ENCODE data around the gene C22orf23.

The C22orf23 gene

DNA sequence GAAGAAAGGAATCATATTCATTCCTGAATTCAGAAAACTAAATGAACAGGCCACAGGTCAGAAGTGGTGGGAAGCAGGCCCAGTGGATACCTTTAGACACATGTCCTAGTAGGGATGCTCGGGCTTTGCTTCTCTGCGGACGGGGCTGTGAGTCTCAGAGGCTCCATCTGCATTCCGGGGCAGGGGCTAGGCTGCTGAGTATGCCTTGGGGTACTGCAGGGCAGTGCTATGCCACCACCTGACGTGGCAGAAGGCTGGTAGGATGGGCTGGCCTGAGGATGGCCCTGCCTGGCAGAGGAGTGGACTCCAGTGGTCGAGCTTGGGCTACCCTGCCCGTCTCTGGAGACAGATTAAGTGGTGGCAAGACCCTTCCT, 9.6 kb downstream of the C22orf23 start:
- Histone ChIP-seq H3K4me1 (ENCODE audit: control insufficient read depth, low read depth, low read length) (no peaks in the 10 kb centered on the region), H3K9ac (ENCODE audit: low read length) (no peak overlapping the region), H3K4me3 (ENCODE audit: low read length) (no peak overlapping the region), H3K27ac (ENCODE audit: low read length) (no peak overlapping the region), H3K9me3 (ENCODE audit: control insufficient read depth, low read depth, low read length) (no peaks in the 10 kb centered on the region), H3K36me3 (ENCODE audit: control insufficient read depth, low read depth, low read length) (peaks cover 9% of the 10 kb centered on the region), H3K27me3 (ENCODE audit: control insufficient read depth, insufficient read depth, low read length) (no peaks in the 10 kb centered on the region)

DNA sequence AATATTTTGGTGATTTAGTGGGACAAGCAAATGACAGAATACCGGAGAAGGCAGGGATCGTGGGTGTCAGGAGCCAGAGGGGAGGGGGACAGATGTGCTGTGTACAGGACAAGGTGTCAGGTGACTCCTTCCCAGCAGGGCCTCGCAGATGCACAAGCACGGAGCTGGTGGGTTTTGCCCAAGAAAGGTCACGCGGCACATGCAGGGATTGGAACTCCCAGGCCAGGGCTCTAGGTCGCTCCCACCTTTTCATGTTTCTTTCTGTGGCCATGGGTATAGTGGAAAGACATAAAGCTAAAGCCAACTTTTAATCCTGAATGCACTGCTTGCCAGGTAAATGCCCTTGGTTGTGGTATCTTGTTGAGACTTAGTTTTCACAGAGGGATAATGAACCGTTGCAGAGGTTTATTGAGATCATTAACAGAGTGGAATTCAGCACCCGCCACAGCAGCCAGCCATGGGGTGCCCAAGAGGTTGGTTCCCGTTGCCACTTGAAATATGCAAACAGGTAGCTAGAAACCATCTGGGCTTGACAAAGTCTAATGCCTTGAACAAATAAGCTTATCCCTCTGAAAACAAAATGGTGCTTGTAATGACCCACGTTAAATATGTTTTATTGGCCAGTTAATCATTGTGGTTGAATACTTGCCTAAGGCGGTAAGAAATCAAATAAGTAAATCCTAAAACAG, 10.1 kb downstream of the C22orf23 start:
- Histone ChIP-seq H3K9ac (ENCODE audit: low read length) (no peak overlapping the region), H3K27me3 (ENCODE audit: control insufficient read depth, insufficient read depth, low read length) (no peaks in the 10 kb centered on the region), H3K27ac (ENCODE audit: low read length) (no peak overlapping the region), H3K4me3 (ENCODE audit: low read length) (no peak overlapping the region), H3K4me1 (ENCODE audit: control insufficient read depth, low read depth, low read length) (no peaks in the 10 kb centered on the region), H3K9me3 (ENCODE audit: control insufficient read depth, low read depth, low read length) (no peaks in the 10 kb centered on the region), H3K36me3 (ENCODE audit: control insufficient read depth, low read depth, low read length) (peaks cover 9% of the 10 kb centered on the region)

DNA sequence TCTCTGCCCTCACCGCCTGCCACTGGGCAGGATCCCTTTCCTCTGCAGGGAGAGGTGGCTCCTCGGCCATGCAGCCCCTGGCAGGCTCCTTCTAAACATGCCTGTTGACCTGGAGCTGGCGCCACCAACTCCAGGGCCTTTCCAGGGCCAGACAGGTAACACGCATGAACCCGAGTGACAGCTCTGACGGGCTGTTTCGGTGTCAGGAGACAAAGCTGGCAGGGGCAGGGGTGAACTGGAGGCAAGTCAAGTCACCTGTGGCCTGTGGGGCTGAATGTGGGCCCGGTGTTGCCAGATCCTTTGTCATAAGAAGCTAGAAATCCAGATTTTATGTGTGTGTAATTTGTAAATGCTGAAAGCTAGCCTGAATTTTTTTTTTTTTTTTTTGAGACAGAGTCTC, 11.3 kb downstream of the C22orf23 start:
- H3K36me3 ChIP-seq (ENCODE audit: control insufficient read depth, low read depth, low read length) = peaks cover 9% of the 10 kb centered on the region
- H3K27me3 ChIP-seq (ENCODE audit: control insufficient read depth, insufficient read depth, low read length) = no peaks in the 10 kb centered on the region
- no peak overlapping the region for H3K4me3 ChIP-seq (ENCODE audit: low read length)
- no peaks in the 10 kb centered on the region for H3K9me3 ChIP-seq (ENCODE audit: control insufficient read depth, low read depth, low read length)
- H3K27ac ChIP-seq (ENCODE audit: low read length) = no peak overlapping the region
- no peak overlapping the region for H3K9ac ChIP-seq (ENCODE audit: low read length)
- H3K4me1 ChIP-seq (ENCODE audit: control insufficient read depth, low read depth, low read length) = no peaks in the 10 kb centered on the region

DNA sequence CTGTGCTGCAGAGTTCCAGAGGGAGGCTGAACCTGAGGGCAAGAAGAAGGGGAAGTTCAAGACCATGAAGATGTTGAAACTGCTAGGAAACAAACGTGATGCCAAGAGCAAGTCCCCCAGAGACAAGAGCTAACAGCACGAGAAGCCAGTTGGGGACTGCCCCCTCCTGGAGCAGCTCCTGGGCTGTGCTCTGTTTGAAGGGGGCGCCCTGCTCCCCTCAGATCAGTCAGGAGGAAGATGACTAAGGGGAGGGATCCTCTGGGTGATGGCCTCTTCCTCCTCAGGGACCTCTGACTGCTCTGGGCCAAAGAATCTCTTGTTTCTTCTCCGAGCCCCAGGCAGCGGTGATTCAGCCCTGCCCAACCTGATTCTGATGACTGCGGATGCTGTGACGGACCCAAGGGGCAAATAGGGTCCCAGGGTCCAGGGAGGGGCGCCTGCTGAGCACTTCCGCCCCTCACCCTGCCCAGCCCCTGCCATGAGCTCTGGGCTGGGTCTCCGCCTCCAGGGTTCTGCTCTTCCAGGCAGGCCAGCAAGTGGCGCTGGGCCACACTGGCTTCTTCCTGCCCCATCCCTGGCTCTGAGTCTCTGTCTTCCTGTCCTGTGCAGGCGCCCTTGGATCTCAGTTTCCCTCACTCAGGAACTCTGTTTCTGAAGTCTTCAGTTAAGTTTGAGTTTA, 12.6 kb downstream of the C22orf23 start:
- no peak overlapping the region for H3K4me3 ChIP-seq (ENCODE audit: low read length)
- no peak overlapping the region for H3K9ac ChIP-seq (ENCODE audit: low read length)
- peaks cover 9% of the 10 kb centered on the region for H3K36me3 ChIP-seq (ENCODE audit: control insufficient read depth, low read depth, low read length)
- H3K27me3 ChIP-seq (ENCODE audit: control insufficient read depth, insufficient read depth, low read length) = no peaks in the 10 kb centered on the region
- no peaks in the 10 kb centered on the region for H3K9me3 ChIP-seq (ENCODE audit: control insufficient read depth, low read depth, low read length)
- no peak overlapping the region for H3K27ac ChIP-seq (ENCODE audit: low read length)
- H3K4me1 ChIP-seq (ENCODE audit: control insufficient read depth, low read depth, low read length) = no peaks in the 10 kb centered on the region

DNA sequence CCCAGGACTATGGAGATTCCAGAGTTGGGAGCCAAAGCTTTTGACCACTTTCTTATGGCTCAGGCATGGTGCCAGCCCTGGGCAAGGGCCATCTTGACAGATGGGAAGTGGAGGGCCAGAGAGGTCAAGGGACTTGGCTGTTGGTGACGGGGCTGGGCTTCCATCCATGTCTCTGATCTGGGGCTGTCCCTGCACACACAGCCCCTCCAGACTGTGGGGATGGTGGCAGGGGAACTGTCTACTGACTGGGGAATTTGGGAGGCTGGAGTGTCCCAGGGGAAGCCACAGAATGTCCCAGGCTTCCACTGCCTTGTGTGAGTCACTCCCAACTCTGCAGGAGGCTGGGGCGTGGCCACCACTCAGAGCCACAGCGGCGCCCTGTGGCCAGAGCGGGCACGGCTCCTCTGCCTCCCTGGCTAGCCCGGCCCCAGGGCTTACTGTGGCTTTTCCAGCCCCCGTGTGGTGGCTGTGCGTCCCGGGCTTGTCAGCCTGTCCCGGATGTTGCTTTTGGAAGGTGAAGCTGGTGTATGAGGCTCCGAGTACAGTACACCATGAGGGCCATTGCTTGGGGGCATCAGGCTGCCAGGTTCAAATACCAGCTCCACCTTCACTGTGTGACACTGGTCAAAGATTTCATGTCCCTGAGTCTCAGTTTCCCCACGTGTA, 19.6 kb downstream of the C22orf23 start:
- no peak overlapping the region for H3K9ac ChIP-seq (ENCODE audit: low read length)
- no peak overlapping the region for H3K27ac ChIP-seq (ENCODE audit: low read length)

DNA sequence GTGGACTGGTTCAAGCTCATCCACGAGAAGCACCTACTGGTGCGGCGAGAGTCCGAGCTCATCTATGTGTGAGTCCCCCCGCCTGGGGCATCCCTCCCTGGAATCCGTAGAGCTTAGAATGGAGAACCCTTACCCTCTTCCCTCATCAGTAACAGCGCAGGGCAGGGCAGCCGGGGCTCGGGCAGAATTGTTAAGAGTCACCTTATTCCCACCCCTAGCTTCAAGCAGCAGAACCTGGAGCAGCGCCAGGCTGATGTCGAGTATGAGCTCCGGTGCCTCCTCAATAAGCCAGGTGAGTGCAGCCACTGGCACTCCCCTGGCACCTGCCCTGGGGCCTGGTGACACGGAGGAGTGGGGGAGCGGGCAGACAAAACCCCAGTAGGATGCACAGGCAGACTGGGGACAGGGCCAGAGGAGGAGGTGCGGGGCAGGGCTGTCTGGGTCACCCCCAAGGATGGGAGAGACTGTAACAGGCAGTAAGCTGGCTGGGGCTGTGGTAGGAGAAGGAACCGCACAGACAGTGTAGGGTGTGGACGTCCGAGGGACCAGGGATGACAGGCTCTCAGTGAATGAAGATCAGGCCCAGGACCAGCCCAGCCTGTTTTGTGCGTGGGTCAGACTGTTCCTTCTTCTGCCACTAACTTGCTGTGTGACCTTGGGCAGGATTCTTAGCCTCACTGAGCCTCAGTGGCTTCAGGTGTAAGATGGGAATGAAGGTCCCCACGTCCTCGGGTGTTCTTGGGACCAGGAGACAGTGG, 20.4 kb downstream of the C22orf23 start:
- H3K4me1 ChIP-seq (ENCODE audit: control insufficient read depth, low read depth, low read length) = no peaks in the 10 kb centered on the region
- H3K9ac ChIP-seq (ENCODE audit: low read length) = no peak overlapping the region
- H3K36me3 ChIP-seq (ENCODE audit: control insufficient read depth, low read depth, low read length) = no peaks in the 10 kb centered on the region
- no peaks in the 10 kb centered on the region for H3K27me3 ChIP-seq (ENCODE audit: control insufficient read depth, insufficient read depth, low read length)
- H3K4me3 ChIP-seq (ENCODE audit: low read length) = no peak overlapping the region
- H3K9me3 ChIP-seq (ENCODE audit: control insufficient read depth, low read depth, low read length) = no peaks in the 10 kb centered on the region
- H3K27ac ChIP-seq (ENCODE audit: low read length) = no peak overlapping the region

More for the DNA sequence above, 19.6 kb downstream of the C22orf23 start:
- Histone ChIP-seq H3K4me1 (ENCODE audit: control insufficient read depth, low read depth, low read length) (no peaks in the 10 kb centered on the region), H3K36me3 (ENCODE audit: control insufficient read depth, low read depth, low read length) (no peaks in the 10 kb centered on the region), H3K9me3 (ENCODE audit: control insufficient read depth, low read depth, low read length) (no peaks in the 10 kb centered on the region), H3K4me3 (ENCODE audit: low read length) (no peak overlapping the region), H3K27me3 (ENCODE audit: control insufficient read depth, insufficient read depth, low read length) (no peaks in the 10 kb centered on the region)

DNA sequence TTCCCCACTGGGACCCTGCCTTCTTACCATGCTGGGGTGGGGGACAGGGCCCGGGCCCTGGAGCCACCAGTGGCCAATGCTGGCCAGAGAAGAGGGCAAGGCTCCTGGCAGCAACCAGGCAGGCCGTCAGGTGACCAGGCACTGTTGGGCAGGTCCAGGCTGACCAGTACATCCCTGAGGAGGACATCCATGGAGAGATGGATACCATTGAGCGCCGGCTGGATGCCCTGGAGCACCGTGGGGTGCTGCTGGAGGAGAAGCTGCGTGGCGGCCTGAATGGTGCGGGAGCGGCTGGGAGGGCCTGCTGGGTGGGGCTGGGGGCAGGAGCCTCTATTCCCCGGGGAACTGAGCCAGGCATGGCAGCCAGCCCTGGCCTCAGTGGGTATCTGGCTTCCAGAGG, 21.0 kb downstream of the C22orf23 start:
- no peak overlapping the region for H3K27ac ChIP-seq (ENCODE audit: low read length)
- no peaks in the 10 kb centered on the region for H3K9me3 ChIP-seq (ENCODE audit: control insufficient read depth, low read depth, low read length)
- H3K36me3 ChIP-seq (ENCODE audit: control insufficient read depth, low read depth, low read length) = peaks cover 1% of the 10 kb centered on the region
- no peaks in the 10 kb centered on the region for H3K4me1 ChIP-seq (ENCODE audit: control insufficient read depth, low read depth, low read length)
- H3K27me3 ChIP-seq (ENCODE audit: control insufficient read depth, insufficient read depth, low read length) = no peaks in the 10 kb centered on the region
- no peak overlapping the region for H3K9ac ChIP-seq (ENCODE audit: low read length)
- H3K4me3 ChIP-seq (ENCODE audit: low read length) = no peak overlapping the region

DNA sequence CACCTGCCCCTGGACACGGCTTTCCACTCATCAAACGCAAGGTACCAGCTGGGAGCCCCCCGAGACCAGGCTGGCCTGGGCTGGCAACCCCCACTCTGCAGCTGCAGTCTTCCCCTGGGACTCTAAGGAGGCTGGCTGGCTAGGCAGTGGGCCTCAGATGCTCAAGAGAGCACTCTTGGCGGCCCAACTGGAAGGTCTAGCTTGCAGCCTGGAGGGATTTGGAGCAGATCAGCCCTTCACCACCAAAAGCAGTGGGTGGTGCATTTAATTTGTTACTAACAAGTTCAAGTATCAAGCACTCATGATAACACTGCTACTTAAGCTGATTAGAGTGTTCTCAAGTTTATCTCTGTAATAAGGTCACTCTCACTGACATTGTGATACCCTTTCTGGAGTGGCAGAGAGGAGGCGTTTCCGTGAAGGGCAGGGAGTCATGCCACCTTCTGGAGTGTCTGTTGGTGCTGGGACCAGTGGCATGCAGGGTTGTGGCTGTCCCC, 21.5 kb downstream of the C22orf23 start:
- H3K4me3 ChIP-seq (ENCODE audit: low read length) = no peak overlapping the region
- H3K27ac ChIP-seq (ENCODE audit: low read length) = no peak overlapping the region
- H3K27me3 ChIP-seq (ENCODE audit: control insufficient read depth, insufficient read depth, low read length) = no peaks in the 10 kb centered on the region
- no peak overlapping the region for H3K9ac ChIP-seq (ENCODE audit: low read length)
- no peaks in the 10 kb centered on the region for H3K4me1 ChIP-seq (ENCODE audit: control insufficient read depth, low read depth, low read length)
- no peaks in the 10 kb centered on the region for H3K9me3 ChIP-seq (ENCODE audit: control insufficient read depth, low read depth, low read length)
- peaks cover 5% of the 10 kb centered on the region for H3K36me3 ChIP-seq (ENCODE audit: control insufficient read depth, low read depth, low read length)

DNA sequence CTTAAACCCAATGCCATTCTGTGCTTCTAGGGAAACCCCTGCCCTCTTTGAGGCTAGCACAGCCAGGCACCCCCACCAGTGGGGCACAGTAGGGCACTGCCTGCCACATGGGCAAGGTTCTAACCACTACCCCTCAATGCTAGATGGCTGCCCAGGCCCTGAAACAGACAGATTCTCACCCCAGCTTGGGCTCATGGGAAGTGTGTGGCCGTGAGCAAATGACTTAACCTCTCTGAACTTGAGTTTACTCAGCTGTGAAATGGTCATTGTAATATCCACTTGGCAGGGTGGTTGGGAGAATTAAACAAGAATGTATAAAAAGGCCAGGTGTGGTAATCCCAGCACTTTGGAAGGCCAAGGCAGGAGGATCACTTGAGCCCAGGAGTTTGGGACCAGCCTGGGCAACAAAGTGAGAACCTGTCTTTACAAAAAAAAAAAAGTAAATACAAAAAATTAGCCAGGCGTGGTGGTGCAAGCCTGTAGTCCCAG, 22.4 kb downstream of the C22orf23 start:
- Histone ChIP-seq H3K27me3 (ENCODE audit: control insufficient read depth, insufficient read depth, low read length) (no peaks in the 10 kb centered on the region), H3K9ac (ENCODE audit: low read length) (no peak overlapping the region), H3K4me1 (ENCODE audit: control insufficient read depth, low read depth, low read length) (no peaks in the 10 kb centered on the region), H3K9me3 (ENCODE audit: control insufficient read depth, low read depth, low read length) (no peaks in the 10 kb centered on the region), H3K4me3 (ENCODE audit: low read length) (no peak overlapping the region), H3K27ac (ENCODE audit: low read length) (no peak overlapping the region), H3K36me3 (ENCODE audit: control insufficient read depth, low read depth, low read length) (peaks cover 14% of the 10 kb centered on the region)

DNA sequence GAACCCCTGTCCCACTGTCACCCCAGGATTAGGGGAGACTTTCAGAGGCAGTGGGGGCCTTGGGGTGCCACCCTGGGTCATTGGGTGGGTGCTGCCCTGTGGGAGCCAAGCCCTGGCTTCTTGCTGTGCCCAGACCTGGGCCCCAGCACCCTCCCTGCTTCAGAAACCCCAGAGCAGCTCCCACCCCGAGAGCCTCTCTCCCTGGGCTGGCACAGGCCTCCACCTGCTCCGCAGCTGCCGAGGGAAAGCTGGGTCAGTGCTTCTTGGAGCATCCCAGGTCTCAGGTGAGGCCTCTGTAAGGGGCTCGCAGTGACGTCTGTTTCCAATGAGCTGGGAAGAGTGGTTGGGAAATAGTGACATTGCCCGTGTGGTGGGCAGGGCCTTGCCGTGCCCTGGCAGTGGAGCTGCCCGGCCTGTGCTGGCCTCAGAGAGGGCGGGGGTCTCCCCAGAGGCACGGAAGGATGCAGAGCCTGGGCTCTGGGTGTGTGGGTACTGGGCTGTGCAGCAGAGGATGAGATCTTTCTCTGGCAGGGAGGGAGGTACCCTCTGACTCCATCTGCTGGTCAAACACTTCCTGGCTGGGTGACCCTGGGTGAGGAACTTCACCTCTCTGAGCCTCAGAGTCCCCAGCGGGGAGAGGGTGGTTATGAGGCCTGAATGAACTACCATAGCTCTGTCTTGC, 23.0 kb downstream of the C22orf23 start:
- H3K4me3 ChIP-seq (ENCODE audit: low read length) = no peak overlapping the region
- no peak overlapping the region for H3K9ac ChIP-seq (ENCODE audit: low read length)
- H3K27me3 ChIP-seq (ENCODE audit: control insufficient read depth, insufficient read depth, low read length) = no peaks in the 10 kb centered on the region
- H3K4me1 ChIP-seq (ENCODE audit: control insufficient read depth, low read depth, low read length) = no peaks in the 10 kb centered on the region
- H3K27ac ChIP-seq (ENCODE audit: low read length) = no peak overlapping the region
- H3K9me3 ChIP-seq (ENCODE audit: control insufficient read depth, low read depth, low read length) = no peaks in the 10 kb centered on the region
- H3K36me3 ChIP-seq (ENCODE audit: control insufficient read depth, low read depth, low read length) = peaks cover 15% of the 10 kb centered on the region

DNA sequence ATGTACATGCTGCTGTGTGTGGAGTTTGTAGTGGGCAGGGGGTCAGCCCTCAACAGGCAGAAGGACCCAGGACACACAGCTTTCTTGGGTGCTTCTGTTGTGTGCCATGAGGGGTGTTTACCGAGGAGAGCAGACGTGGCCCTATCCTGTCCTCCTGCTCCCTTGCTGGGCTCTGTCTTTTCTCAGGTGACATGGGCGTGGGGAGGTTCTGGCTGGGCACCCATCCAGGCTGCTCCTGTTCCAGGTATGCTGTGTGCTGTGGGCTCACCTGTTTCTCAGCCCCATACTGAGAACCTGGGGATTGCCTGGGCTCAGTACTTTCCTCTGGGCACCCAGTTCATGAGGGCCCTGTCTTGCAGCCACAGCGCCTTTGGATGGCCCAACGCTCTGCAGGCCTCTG, 24.0 kb downstream of the C22orf23 start:
- Histone ChIP-seq H3K9ac (ENCODE audit: low read length) (no peak overlapping the region), H3K27ac (ENCODE audit: low read length) (no peak overlapping the region), H3K27me3 (ENCODE audit: control insufficient read depth, insufficient read depth, low read length) (no peaks in the 10 kb centered on the region), H3K36me3 (ENCODE audit: control insufficient read depth, low read depth, low read length) (peaks cover 15% of the 10 kb centered on the region), H3K4me1 (ENCODE audit: control insufficient read depth, low read depth, low read length) (no peaks in the 10 kb centered on the region), H3K9me3 (ENCODE audit: control insufficient read depth, low read depth, low read length) (no peaks in the 10 kb centered on the region), H3K4me3 (ENCODE audit: low read length) (no peak overlapping the region)
